Omental fat pad (tissue), 4 donors: Measurements from ENCODE around the gene ESRRG. TPM values are rescaled to one million over a fixed set of nuclear protein-coding genes. Genes with fewer than 3 reads are reported as not detected.

Experiments used
- ATAC-seq: fragments of 150-250 bp; one replicate; pipeline ENCODE4 v1.9.1; 2016; ENCODE audit warnings: mild to moderate bottlenecking, moderate library complexity; ENCODE audit not compliant: low FRiP score
- DNase-seq: peaks from one replicate; pipeline ENCODE4 v3.0.0-alpha.2; 2019; ENCODE audit warnings: low spot score
- CTCF ChIP-seq, 3 donors: fragments of 450-650 bp; IDR thresholded peaks; one replicate each; pipeline ENCODE4 v1.5.1; 2016 to 2017; ENCODE audit warnings: antibody characterized with exemption in 3 of 3, mild to moderate bottlenecking in 3 of 3, moderate library complexity in 2 of 3
- total RNA-seq, 4 donors: library from RNA; depleted of rRNA; stranded (reverse); fragments of >200 nt; gene quantifications; one replicate each; pipeline ENCODE4 v1.1.0, GENCODE V29; 2016

Gene ESRRG
- total RNA-seq, 4 donors from 2014 or later, result 0.09 to 0.56 (median 0.22) TPM

- no peak for TF ChIP-seq CTCF (IDR thresholded peaks at IDR 0.05)
- ATAC-seq (no peak), DNase-seq (no peak)
These were observed 264.4 kb downstream of the ESRRG start for GRCh38 chr1:216458812-216459211.

- DNase-seq (no peak), ATAC-seq (no peak)
- no peak for TF ChIP-seq CTCF (IDR thresholded peaks at IDR 0.05)
These were observed 265.9 kb downstream of the ESRRG start for GRCh38 chr1:216457356-216457755.

- ATAC-seq (no peak), DNase-seq (no peak)
- TF ChIP-seq CTCF (IDR thresholded peaks at IDR 0.05), result no peak
These were observed 266.5 kb downstream of the ESRRG start for GRCh38 chr1:216456682-216457081.

- ATAC-seq, result no peak
- DNase-seq, result no peak
- TF ChIP-seq CTCF (IDR thresholded peaks at IDR 0.05), result no peak
These were observed 269.5 kb downstream of the ESRRG start for GRCh38 chr1:216453777-216454176.
